Hepatocyte (in vitro differentiated cells): ENCODE measurements around the gene SIRT7. TPM values are rescaled to one million over a fixed set of nuclear protein-coding genes. Genes with fewer than 3 reads are reported as not detected.

ENCODE experiments used
- DNase-seq: peaks from one replicate; pipeline ENCODE4 v3.0.0-alpha.2; 2016; ENCODE audit warnings: low spot score
- H2AFZ ChIP-seq: fragments of 200-600 bp; sonication (generic); 2 replicates; pipeline ENCODE4 v1.6.0; 2016; ENCODE audit warnings: antibody characterized with exemption, mild to moderate bottlenecking
- H3K27ac ChIP-seq: fragments of 200-600 bp; sonication (generic); 2 replicates; pipeline ENCODE4 v1.5.1; 2016; ENCODE audit warnings: mild to moderate bottlenecking
- H3K27me3 ChIP-seq: fragments of 200-600 bp; sonication (generic); 2 replicates; pipeline ENCODE4 v1.6.1; 2016
- H3K36me3 ChIP-seq: fragments of 200-600 bp; sonication (generic); replicated peaks from 2 replicates; pipeline ENCODE4 v1.5.1; 2016; ENCODE audit warnings: low read depth; ENCODE audit not compliant: insufficient read depth
- H3K4me1 ChIP-seq: fragments of 200-600 bp; sonication (generic); 2 replicates; pipeline ENCODE4 v1.5.1; 2016; ENCODE audit warnings: mild to moderate bottlenecking, moderate library complexity; ENCODE audit not compliant: insufficient read depth
- H3K4me2 ChIP-seq: fragments of 200-600 bp; sonication (generic); 2 replicates; pipeline ENCODE4 v1.6.0; 2016
- H3K4me3 ChIP-seq: fragments of 200-600 bp; sonication (generic); 2 replicates; pipeline ENCODE4 v1.5.1; 2016; ENCODE audit warnings: mild to moderate bottlenecking
- H3K79me2 ChIP-seq: fragments of 200-600 bp; sonication (generic); 2 replicates; pipeline ENCODE4 v1.6.0; 2017; ENCODE audit warnings: mild to moderate bottlenecking
- H3K9me2 ChIP-seq: fragments of 200-600 bp; sonication (generic); replicated peaks from 2 replicates; pipeline ENCODE4 v1.6.0; 2017; ENCODE audit warnings: mild to moderate bottlenecking; ENCODE audit not compliant: insufficient read depth
- H3K9me3 ChIP-seq: fragments of 200-600 bp; sonication (generic); 2 replicates; pipeline ENCODE4 v1.5.1; 2016; ENCODE audit warnings: low read depth, mild to moderate bottlenecking
- H4K20me1 ChIP-seq: fragments of 200-600 bp; sonication (generic); 2 replicates; pipeline ENCODE4 v1.6.0; 2016; ENCODE audit warnings: mild to moderate bottlenecking; ENCODE audit not compliant: insufficient read depth, poor library complexity, severe bottlenecking
- EZH2 ChIP-seq: fragments of 200-600 bp; sonication (generic); IDR thresholded peaks from 2 replicates; pipeline ENCODE4 v1.6.1; 2016; ENCODE audit warnings: antibody characterized with exemption, mild to moderate bottlenecking, borderline replicate concordance
- EZH2phosphoT487 ChIP-seq: fragments of 200-600 bp; sonication (generic); IDR thresholded peaks from one replicate; pipeline ENCODE4 v1.6.1; 2018; ENCODE audit warnings: antibody characterized with exemption, mild to moderate bottlenecking, low read depth, moderate library complexity; ENCODE audit not compliant: unreplicated experiment, severe bottlenecking
- WGBS: methylation state at CpG from one replicate; pipeline ENCODE4 v1.1.6; 2016; ENCODE audit warnings: low lambda C conversion rate; ENCODE audit errors: missing lambda C conversion rate; 5-methylcytosine and 5-hydroxymethylcytosine counted together
- polyA plus RNA-seq: library from polyadenylated mRNA; unstranded; fragments of >200 nt; fragmentation: Nextera tagmentation; extraction: Ambion mirVana; gene quantifications from 2 replicates; pipeline ENCODE4 v1.2.1, GENCODE V29; 2016
- total RNA-seq: library from RNA; depleted of rRNA; stranded (reverse); fragments of >200 nt; gene quantifications from 2 replicates; pipeline ENCODE4 v1.2.3, GENCODE V29; 2014
- TF ChIP-seq, protein P1 (sequence below): fragments of 200-600 bp; sonication (generic); IDR thresholded peaks from 2 replicates; pipeline ENCODE4 v1.5.1; 2016; ENCODE audit warnings: antibody characterized with exemption, mild to moderate bottlenecking; ENCODE audit not compliant: poor library complexity

SIRT7 gene
- total and polyA plus RNA-seq, 2 experiments from 2014 or later, result 16.5 to 35.2 TPM

DNA sequence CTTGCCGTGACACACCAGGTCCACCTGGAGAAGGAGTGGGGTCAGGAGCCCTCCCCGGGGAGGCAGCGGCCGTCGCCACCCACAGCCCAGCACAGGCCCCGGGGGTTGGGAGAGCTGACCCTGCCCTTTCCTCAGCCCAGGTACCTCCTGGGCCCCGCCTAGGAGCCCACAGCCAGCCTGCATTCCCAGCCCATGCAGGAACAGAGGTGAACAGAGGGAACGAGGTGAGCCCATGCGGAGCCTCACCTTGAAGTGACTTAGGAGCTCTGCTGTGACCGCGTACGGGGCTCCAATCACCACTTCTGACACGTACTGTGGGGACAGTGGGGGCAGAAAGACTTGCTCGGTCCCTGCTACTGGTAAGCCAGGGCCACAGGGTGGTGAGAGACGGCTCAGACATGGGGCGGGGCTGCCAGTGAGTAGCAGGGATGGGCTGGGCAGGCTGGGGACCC lies 12.5 kb downstream of the SIRT7 start:
- no peak for DNase-seq
- Histone ChIP-seq H2AFZ (no peak overlapping the region), H3K27me3 (no peaks in the 10 kb centered on the region), H3K36me3 (no peaks in the 10 kb centered on the region), H3K79me2 (peaks cover 18% of the 10 kb centered on the region), H3K4me1 (peaks cover 22% of the 10 kb centered on the region), H3K4me2 (no peak overlapping the region), H3K27ac (no peak overlapping the region), H3K9me2 (no peaks in the 10 kb centered on the region), H3K9me3 (no peaks in the 10 kb centered on the region), H3K4me3 (no peak overlapping the region), H4K20me1 (peaks cover 7% of the 10 kb centered on the region)
- WGBS, result 96% methylated on average over 16 of the region's 16 CpGs
- TF ChIP-seq EZH2, result no peak
- TF ChIP-seq, protein P1, sequence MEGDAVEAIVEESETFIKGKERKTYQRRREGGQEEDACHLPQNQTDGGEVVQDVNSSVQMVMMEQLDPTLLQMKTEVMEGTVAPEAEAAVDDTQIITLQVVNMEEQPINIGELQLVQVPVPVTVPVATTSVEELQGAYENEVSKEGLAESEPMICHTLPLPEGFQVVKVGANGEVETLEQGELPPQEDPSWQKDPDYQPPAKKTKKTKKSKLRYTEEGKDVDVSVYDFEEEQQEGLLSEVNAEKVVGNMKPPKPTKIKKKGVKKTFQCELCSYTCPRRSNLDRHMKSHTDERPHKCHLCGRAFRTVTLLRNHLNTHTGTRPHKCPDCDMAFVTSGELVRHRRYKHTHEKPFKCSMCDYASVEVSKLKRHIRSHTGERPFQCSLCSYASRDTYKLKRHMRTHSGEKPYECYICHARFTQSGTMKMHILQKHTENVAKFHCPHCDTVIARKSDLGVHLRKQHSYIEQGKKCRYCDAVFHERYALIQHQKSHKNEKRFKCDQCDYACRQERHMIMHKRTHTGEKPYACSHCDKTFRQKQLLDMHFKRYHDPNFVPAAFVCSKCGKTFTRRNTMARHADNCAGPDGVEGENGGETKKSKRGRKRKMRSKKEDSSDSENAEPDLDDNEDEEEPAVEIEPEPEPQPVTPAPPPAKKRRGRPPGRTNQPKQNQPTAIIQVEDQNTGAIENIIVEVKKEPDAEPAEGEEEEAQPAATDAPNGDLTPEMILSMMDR, result no peak
- TF ChIP-seq EZH2phosphoT487, result no peak

DNA sequence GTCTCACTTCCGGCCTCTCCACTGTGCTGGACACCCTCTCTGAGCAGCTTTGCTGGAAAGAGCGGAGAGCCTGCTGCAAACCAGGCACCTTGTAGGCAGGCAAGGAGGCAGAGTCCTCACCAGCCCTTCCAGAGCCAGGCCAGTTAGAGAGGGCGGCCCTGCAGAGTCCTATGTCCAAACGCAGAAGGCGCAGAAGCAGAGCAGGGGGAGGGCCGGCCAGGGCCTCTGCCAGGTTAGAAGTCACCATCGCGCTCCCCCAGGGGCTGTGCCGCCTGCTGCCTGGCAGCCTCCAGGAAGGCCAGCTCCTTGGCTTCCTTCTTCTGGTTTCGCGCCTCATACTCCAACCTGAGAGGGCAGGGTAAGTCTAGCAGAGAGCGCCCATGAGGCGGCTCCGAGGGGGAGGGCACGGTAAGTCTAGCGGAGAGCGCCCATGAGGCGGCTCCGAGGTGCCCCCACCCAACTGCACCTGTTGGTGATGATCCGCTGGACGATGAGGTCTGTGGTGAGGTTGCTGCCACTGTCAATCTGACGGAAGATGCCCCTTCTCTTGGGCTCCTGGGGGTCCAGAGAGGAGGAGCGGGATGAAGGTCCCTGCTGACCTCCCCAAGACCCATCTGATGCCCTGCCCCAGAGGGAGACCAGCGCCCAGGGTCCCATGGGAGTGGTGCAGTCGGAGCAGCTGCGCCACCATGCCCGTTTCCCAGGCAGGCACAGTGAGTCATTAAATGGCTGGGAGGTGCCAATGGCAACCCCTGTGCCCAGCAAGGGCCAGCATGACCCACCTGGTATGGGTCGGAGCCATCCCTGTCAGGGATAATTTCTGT lies 13.2 kb downstream of the SIRT7 start:
- no peak overlapping the region for H3K4me3 ChIP-seq
- peaks cover 4% of the 10 kb centered on the region for H4K20me1 ChIP-seq
- H3K27me3 ChIP-seq, result no peaks in the 10 kb centered on the region
- TF ChIP-seq, protein P1, result no peak
- TF ChIP-seq EZH2, result no peak
- no peak for TF ChIP-seq EZH2phosphoT487
- peaks cover 15% of the 10 kb centered on the region for H3K79me2 ChIP-seq
- H2AFZ ChIP-seq, result no peak overlapping the region
- DNase-seq, result no peak
- no peak overlapping the region for H3K4me2 ChIP-seq
- 92% methylated on average over 28 of the region's 28 CpGs for WGBS
- H3K9me3 ChIP-seq, result no peaks in the 10 kb centered on the region
- H3K27ac ChIP-seq, result no peak overlapping the region
- H3K4me1 ChIP-seq, result peaks cover 16% of the 10 kb centered on the region
- H3K36me3 ChIP-seq, result no peaks in the 10 kb centered on the region
- H3K9me2 ChIP-seq, result no peaks in the 10 kb centered on the region

- TF ChIP-seq EZH2 (no peak), EZH2phosphoT487 (no peak)
- TF ChIP-seq, protein P1, result no peak
- Histone ChIP-seq H3K9me2 (no peaks in the 10 kb centered on the region), H2AFZ (no peak overlapping the region), H3K36me3 (no peaks in the 10 kb centered on the region), H3K4me2 (no peak overlapping the region), H4K20me1 (peaks cover 3% of the 10 kb centered on the region), H3K27ac (no peak overlapping the region), H3K4me3 (no peak overlapping the region), H3K27me3 (no peaks in the 10 kb centered on the region), H3K9me3 (no peaks in the 10 kb centered on the region), H3K4me1 (peaks cover 11% of the 10 kb centered on the region), H3K79me2 (peaks cover 7% of the 10 kb centered on the region)
- WGBS, result 96% methylated on average over 24 of the region's 24 CpGs
- DNase-seq, result no peak
Observed at GRCh38 chr17:81903896-81904599, 13.9 kb downstream of the SIRT7 start.
